H9 (cell line): ENCODE measurements around the gene NKX1-2. TPM values are rescaled to one million over a fixed set of nuclear protein-coding genes. Genes with fewer than 3 reads are reported as not detected.

Experiments
- DNase-seq: peaks from one replicate; pipeline ENCODE4 v3.0.0-alpha.2; 2017
- H2AFZ ChIP-seq: one replicate; pipeline ENCODE4 v1.6.1; 2013; ENCODE audit warnings: mild to moderate bottlenecking, low read length, control low read depth, moderate library complexity
- H2AK5ac ChIP-seq: 2 replicates; pipeline ENCODE4 v1.6.1; 2013; ENCODE audit warnings: low read length, control low read depth, mixed read lengths; ENCODE audit not compliant: insufficient read length
- H2BK120ac ChIP-seq: one replicate; pipeline ENCODE4 v1.6.1; 2013; ENCODE audit warnings: low read depth, mild to moderate bottlenecking, low read length, control low read depth, inconsistent platforms; ENCODE audit not compliant: poor library complexity, severe bottlenecking
- H2BK12ac ChIP-seq: 2 replicates; pipeline ENCODE4 v1.6.1; 2013; ENCODE audit warnings: low read length, control low read depth, mixed read lengths, low read depth; ENCODE audit not compliant: insufficient read length
- H2BK15ac ChIP-seq: 2 replicates; pipeline ENCODE4 v1.6.1; 2013; ENCODE audit warnings: low read depth, low read length, control low read depth
- H2BK20ac ChIP-seq: one replicate; pipeline ENCODE4 v1.6.1; 2013; ENCODE audit warnings: low read depth, mild to moderate bottlenecking, low read length, control low read depth, inconsistent platforms; ENCODE audit not compliant: poor library complexity, severe bottlenecking
- H2BK5ac ChIP-seq: 2 replicates; pipeline ENCODE4 v1.6.1; 2013; ENCODE audit warnings: low read length, control low read depth, mixed read lengths; ENCODE audit not compliant: insufficient read length
- H3K14ac ChIP-seq: 2 replicates; pipeline ENCODE4 v1.6.1; 2013; ENCODE audit warnings: low read length, control low read depth; ENCODE audit not compliant: insufficient read depth
- H3K18ac ChIP-seq: 2 replicates; pipeline ENCODE4 v1.6.1; 2013; ENCODE audit warnings: low read depth, mild to moderate bottlenecking, mixed read lengths, low read length, control low read depth; ENCODE audit not compliant: insufficient read length
- H3K23ac ChIP-seq: 2 replicates; pipeline ENCODE4 v1.6.1; 2013; ENCODE audit warnings: low read length, control low read depth, mixed read lengths, low read depth; ENCODE audit not compliant: insufficient read length
- H3K23me2 ChIP-seq: 2 replicates; pipeline ENCODE4 v1.6.1; 2013; ENCODE audit warnings: low read depth, mild to moderate bottlenecking, mixed read lengths, low read length, control low read depth; ENCODE audit not compliant: insufficient read length, poor library complexity, severe bottlenecking
- H3K27ac ChIP-seq: 2 replicates; pipeline ENCODE4 v1.5.1; 2013; ENCODE audit warnings: low read length, control low read depth, mixed read lengths, low read depth; ENCODE audit not compliant: insufficient read length
- H3K27me3 ChIP-seq: 2 replicates; pipeline ENCODE4 v1.6.1; 2013; ENCODE audit warnings: low read length, control low read depth, inconsistent platforms; ENCODE audit not compliant: insufficient read depth
- H3K4ac ChIP-seq: 2 replicates; pipeline ENCODE4 v1.6.1; 2013; ENCODE audit warnings: low read depth, mild to moderate bottlenecking, control low read depth, inconsistent platforms, low read length, moderate library complexity
- H3K4me1 ChIP-seq: 2 replicates; pipeline ENCODE4 v1.6.1; 2013; ENCODE audit warnings: low read length, control low read depth, inconsistent platforms; ENCODE audit not compliant: insufficient read depth
- H3K4me2 ChIP-seq: 2 replicates; pipeline ENCODE4 v1.6.1; 2013; ENCODE audit warnings: low read length, control low read depth, mixed read lengths; ENCODE audit not compliant: insufficient read length, insufficient read depth
- H3K56ac ChIP-seq: 2 replicates; pipeline ENCODE4 v1.6.1; 2013; ENCODE audit warnings: low read depth, mild to moderate bottlenecking, mixed read lengths, low read length, control low read depth; ENCODE audit not compliant: insufficient read length
- H3K79me1 ChIP-seq: 2 replicates; pipeline ENCODE4 v1.6.1; 2013; ENCODE audit warnings: low read depth, mild to moderate bottlenecking, moderate library complexity, low read length, control low read depth, inconsistent platforms; ENCODE audit not compliant: insufficient read depth, poor library complexity, severe bottlenecking
- H3K79me2 ChIP-seq: 2 replicates; pipeline ENCODE4 v1.6.1; 2013; ENCODE audit warnings: low read length, control low read depth, inconsistent platforms; ENCODE audit not compliant: insufficient read depth
- H3K9ac ChIP-seq: 2 replicates; pipeline ENCODE4 v1.6.1; 2013; ENCODE audit warnings: low read length, control low read depth, mixed read lengths; ENCODE audit not compliant: insufficient read length; ENCODE audit errors: extremely low read depth
- H3K9me3 ChIP-seq: one replicate; pipeline ENCODE4 v1.6.1; 2013; ENCODE audit warnings: low read depth, low read length, inconsistent platforms; ENCODE audit not compliant: control insufficient read depth
- H3T11ph ChIP-seq: one replicate; pipeline ENCODE4 v1.6.1; 2013; ENCODE audit warnings: mild to moderate bottlenecking, low read length, control low read depth, inconsistent platforms
- H4K20me1 ChIP-seq: one replicate; pipeline ENCODE4 v1.6.1; 2013; ENCODE audit not compliant: control insufficient read depth, insufficient read length, insufficient read depth
- H4K5ac ChIP-seq: 2 replicates; pipeline ENCODE4 v1.6.1; 2013; ENCODE audit warnings: low read depth, mild to moderate bottlenecking, mixed read lengths, low read length, control low read depth; ENCODE audit not compliant: insufficient read length
- H4K8ac ChIP-seq: replicated peaks from 2 replicates; pipeline ENCODE4 v1.6.1; 2013; ENCODE audit warnings: low read length, control low read depth, mixed read lengths, low read depth; ENCODE audit not compliant: insufficient read length
- H4K91ac ChIP-seq: 2 replicates; pipeline ENCODE4 v1.6.1; 2013; ENCODE audit warnings: low read depth, mild to moderate bottlenecking, moderate library complexity, mixed read lengths, low read length, control low read depth; ENCODE audit not compliant: insufficient read length
- H3K27ac Mint-ChIP-seq, 3 experiments: 2 replicates in 2 of 3; 3 replicates in 1 of 3; pipeline ENCODE4 v1.8.0; 2020 to 2021; ENCODE audit warnings: mixed read lengths in 3 of 3, mild to moderate bottlenecking in 1 of 3, moderate library complexity in 1 of 3
- H3K27me3 Mint-ChIP-seq: 2 replicates; pipeline ENCODE4 v1.8.0; 2021; ENCODE audit warnings: low read depth, mild to moderate bottlenecking, moderate library complexity, mixed read lengths
- H3K36me3 Mint-ChIP-seq, 3 experiments: 2 replicates in 2 of 3; 3 replicates in 1 of 3; pipeline ENCODE4 v1.8.0; 2020 to 2021; ENCODE audit warnings: low read depth in 3 of 3, mixed read lengths in 3 of 3; ENCODE audit not compliant: insufficient read depth in 1 of 3
- H3K4me1 Mint-ChIP-seq, 2 experiments: 2 replicates each; pipeline ENCODE4 v1.8.0; 2020; ENCODE audit warnings: mixed read lengths in 2 of 2
- H3K4me3 Mint-ChIP-seq, 2 experiments: 2 replicates in 1 of 2; 3 replicates in 1 of 2; pipeline ENCODE4 v1.8.0; 2020 to 2021; ENCODE audit warnings: mild to moderate bottlenecking in 2 of 2, mixed read lengths in 2 of 2, moderate library complexity in 1 of 2
- H3K9me3 Mint-ChIP-seq, 2 experiments: 2 replicates in 1 of 2; 3 replicates in 1 of 2; pipeline ENCODE4 v1.8.0; 2020; ENCODE audit warnings: mild to moderate bottlenecking in 2 of 2, mixed read lengths in 2 of 2, moderate library complexity in 1 of 2
- WGBS: extraction: QIAGEN DNeasy Blood & Tissue Kit; methylation state at CpG from one replicate; pipeline ENCODE4 v1.1.7; 2013; ENCODE audit warnings: missing lambda C conversion rate, low lambda C conversion rate, mixed read lengths; ENCODE audit not compliant: insufficient read length; ENCODE audit errors: extremely low coverage; 5-methylcytosine and 5-hydroxymethylcytosine counted together
- total RNA-seq: library from RNA; stranded (reverse); gene quantifications from 2 replicates; pipeline ENCODE4 v1.2.1, GENCODE V29; 2021
- TF ChIP-seq, protein P1 (sequence below): fragments of 200-600 bp; sonication (generic); conservative IDR thresholded peaks from 3 replicates; pipeline ENCODE4 v1.8.0; 2021; ENCODE audit warnings: antibody characterized with exemption, mild to moderate bottlenecking

The NKX1-2 gene
- total RNA-seq, 1 experiment from 2014 or later: 15.3 TPM

DNA sequence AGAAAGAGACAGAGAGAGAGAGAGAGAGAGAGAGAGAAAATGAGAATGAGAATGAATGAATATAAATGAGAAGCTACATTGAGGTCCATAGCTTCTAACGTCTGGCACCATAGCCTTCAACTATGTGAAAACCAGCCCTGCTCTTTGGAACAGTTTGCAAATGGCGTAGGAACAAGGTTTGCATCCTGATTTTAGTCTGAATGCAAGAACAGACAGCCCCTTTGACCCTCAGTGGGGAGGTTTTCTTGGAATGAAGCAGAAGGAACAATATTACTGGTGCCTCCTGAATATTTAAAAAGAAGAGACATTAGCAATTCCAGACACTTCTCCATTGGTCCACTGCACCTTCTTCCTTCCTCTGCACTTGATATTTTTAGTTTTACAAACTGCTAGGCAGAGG, 34.8 kb upstream of the NKX1-2 start:
- peak overlapping the region in 1 of 3 experiments; percentile 64; a peak in 1 of 7 replicates for H3K27ac Mint-ChIP-seq
- Histone ChIP-seq H2BK5ac (no peak overlapping the region), H3K27me3 (no peaks in the 10 kb centered on the region), H4K20me1 (peaks cover 4% of the 10 kb centered on the region), H2AFZ (no peak overlapping the region), H3K79me2 (no peaks in the 10 kb centered on the region), H3K56ac (no peak overlapping the region), H3K9me3 (no peaks in the 10 kb centered on the region), H2BK20ac (no peak overlapping the region), H2BK120ac (no peak overlapping the region), H4K91ac (no peak overlapping the region), H2BK12ac (no peak overlapping the region), H4K8ac (no peak overlapping the region), H3K14ac (no peak overlapping the region), H2BK15ac (no peak overlapping the region), H3K9ac (no peak overlapping the region), H3K18ac (no peak overlapping the region), H4K5ac (no peak overlapping the region), H3K4ac (no peak overlapping the region), H3K79me1 (no peaks in the 10 kb centered on the region), H3K27ac (no peak overlapping the region), H3K23me2 (no peaks in the 10 kb centered on the region), H2AK5ac (no peak overlapping the region), H3T11ph (no peak overlapping the region), H3K4me1 (peaks cover 8% of the 10 kb centered on the region; the same call in 1 of the 2 replicates), H3K4me2 (no peak overlapping the region), H3K23ac (no peak overlapping the region)
- peaks cover 34 to 40% (median 39%) of the 10 kb centered on the region in 3 experiments for H3K36me3 Mint-ChIP-seq
- no peaks in the 10 kb centered on the region for H3K27me3 Mint-ChIP-seq
- H3K4me1 Mint-ChIP-seq: peaks cover 23 to 24% of the 10 kb centered on the region in 2 experiments
- WGBS: no CpG with 5 or more reads among the region's 2 CpGs
- H3K9me3 Mint-ChIP-seq: peaks cover 6 to 11% of the 10 kb centered on the region in 2 experiments; a peak in 4 of 5 replicates
- TF ChIP-seq, protein P1, sequence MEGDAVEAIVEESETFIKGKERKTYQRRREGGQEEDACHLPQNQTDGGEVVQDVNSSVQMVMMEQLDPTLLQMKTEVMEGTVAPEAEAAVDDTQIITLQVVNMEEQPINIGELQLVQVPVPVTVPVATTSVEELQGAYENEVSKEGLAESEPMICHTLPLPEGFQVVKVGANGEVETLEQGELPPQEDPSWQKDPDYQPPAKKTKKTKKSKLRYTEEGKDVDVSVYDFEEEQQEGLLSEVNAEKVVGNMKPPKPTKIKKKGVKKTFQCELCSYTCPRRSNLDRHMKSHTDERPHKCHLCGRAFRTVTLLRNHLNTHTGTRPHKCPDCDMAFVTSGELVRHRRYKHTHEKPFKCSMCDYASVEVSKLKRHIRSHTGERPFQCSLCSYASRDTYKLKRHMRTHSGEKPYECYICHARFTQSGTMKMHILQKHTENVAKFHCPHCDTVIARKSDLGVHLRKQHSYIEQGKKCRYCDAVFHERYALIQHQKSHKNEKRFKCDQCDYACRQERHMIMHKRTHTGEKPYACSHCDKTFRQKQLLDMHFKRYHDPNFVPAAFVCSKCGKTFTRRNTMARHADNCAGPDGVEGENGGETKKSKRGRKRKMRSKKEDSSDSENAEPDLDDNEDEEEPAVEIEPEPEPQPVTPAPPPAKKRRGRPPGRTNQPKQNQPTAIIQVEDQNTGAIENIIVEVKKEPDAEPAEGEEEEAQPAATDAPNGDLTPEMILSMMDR: no peak
- H3K4me3 Mint-ChIP-seq: no peak overlapping the region
- no peak for DNase-seq
